Tibial nerve (tissue), 4 donors: ENCODE measurements around the gene FGF1. TPM values are rescaled to one million over a fixed set of nuclear protein-coding genes. Genes with fewer than 3 reads are reported as not detected.

ENCODE experiments used
- DNase-seq, 2 donors: peaks; one replicate each; pipeline ENCODE4 v3.0.0-alpha.2; 2019; ENCODE audit warnings: low spot score in 2 of 2
- H3K27ac ChIP-seq, 4 donors: fragments of 200-600 bp; sonication (generic) in 3 of 4; one replicate each; pipeline ENCODE4 v1.5.1; 2017 to 2019; ENCODE audit warnings: mild to moderate bottlenecking in 1 of 4
- H3K27me3 ChIP-seq, 2 donors: fragments of 200-600 bp; sonication (generic) in 1 of 2; one replicate each; pipeline versions ENCODE4 v1.5.1 to v1.6.0; 2017 to 2019
- H3K36me3 ChIP-seq, 3 donors: fragments of 200-600 bp; sonication (generic); one replicate each; pipeline ENCODE4 v1.5.1; 2018 to 2019
- H3K4me1 ChIP-seq, 4 donors: fragments of 200-600 bp; sonication (generic) in 3 of 4; one replicate each; pipeline ENCODE4 v1.5.1; 2017 to 2019
- H3K4me3 ChIP-seq, 4 donors: fragments of 200-600 bp; sonication (generic) in 3 of 4; one replicate each; pipeline ENCODE4 v1.5.1; 2017 to 2019; ENCODE audit warnings: mild to moderate bottlenecking in 1 of 4, moderate library complexity in 1 of 4
- H3K9me3 ChIP-seq, 4 donors: fragments of 200-600 bp; sonication (generic) in 3 of 4; one replicate each; pipeline ENCODE4 v1.5.1; 2017 to 2019
- CTCF ChIP-seq, 5 experiments: fragments of 200-600 bp in 3 of 5; fragments of 450-650 bp in 2 of 5; sonication (generic) in 3 of 5; IDR thresholded peaks; one replicate each; pipeline ENCODE4 v1.5.1; 2016 to 2019; ENCODE audit warnings: antibody characterized with exemption in 5 of 5, mild to moderate bottlenecking in 3 of 5, moderate library complexity in 2 of 5
- EP300 ChIP-seq, 2 donors: sonication (generic); formaldehyde crosslinking; IDR thresholded peaks; one replicate each; pipeline ENCODE4 v1.6.1; 2017; ENCODE audit warnings: antibody characterized with exemption in 2 of 2, mild to moderate bottlenecking in 1 of 2
- POLR2A ChIP-seq, 2 donors: fragments of 450-650 bp; IDR thresholded peaks; one replicate each; pipeline ENCODE4 v1.6.1; 2017; ENCODE audit warnings: antibody characterized with exemption in 2 of 2, mild to moderate bottlenecking in 2 of 2, moderate library complexity in 2 of 2
- WGBS, 2 donors: methylation state at CpG; one replicate each; pipeline ENCODE4 v1.1.5; 2018; 5-methylcytosine and 5-hydroxymethylcytosine counted together
- total RNA-seq, 4 donors: library from RNA; depleted of rRNA; stranded (reverse); fragments of >200 nt; gene quantifications; one replicate each; pipeline ENCODE4 v1.1.0, GENCODE V29; 2016

FGF1 gene
- total RNA-seq, 4 donors from 2014 or later, result 38.1 to 131 (median 115) TPM

- Histone ChIP-seq H3K36me3 (no peaks in the 10 kb centered on the region), H3K4me1 (peaks cover 0 to 36% (median 3%) of the 10 kb centered on the region in 4 donors), H3K9me3 (no peaks in the 10 kb centered on the region), H3K27me3 (peaks cover 0 to 6% of the 10 kb centered on the region in 2 donors), H3K27ac (peak overlapping the region in 1 of 4 donors; percentile 16), H3K4me3 (no peak overlapping the region)
- no peak for DNase-seq
- WGBS, 2 donors, result 81% methylated on average over 9 of the region's 9 CpGs
- TF ChIP-seq CTCF (IDR thresholded peaks at IDR 0.05) (no peak), EP300 (IDR thresholded peaks at IDR 0.05) (no peak), POLR2A (IDR thresholded peaks at IDR 0.05) (no peak)
Measured at GRCh38 chr5:142547445-142548380, 138.2 kb downstream of the FGF1 start.

GRCh38 chr5:142545650-142546322 is 140.1 kb downstream of the FGF1 start:
- no peaks in the 10 kb centered on the region for H3K9me3 ChIP-seq
- WGBS, 2 donors, result 65 to 68% methylated on average over 3 of the region's 3 CpGs
- no peak for TF ChIP-seq CTCF (IDR thresholded peaks at IDR 0.05)

GRCh38 chr5:142544946-142545649 is 140.8 kb downstream of the FGF1 start:
- DNase-seq, result no peak
- Histone ChIP-seq H3K4me1 (peaks cover 0 to 44% (median 0%) of the 10 kb centered on the region in 4 donors), H3K36me3 (no peaks in the 10 kb centered on the region), H3K27ac (no peak overlapping the region), H3K4me3 (no peak overlapping the region), H3K9me3 (no peaks in the 10 kb centered on the region), H3K27me3 (no peaks in the 10 kb centered on the region)
- WGBS, 2 donors, result 82 to 88% methylated on average over 3 of the region's 3 CpGs
- TF ChIP-seq POLR2A (IDR thresholded peaks at IDR 0.05), result no peak
- no peak for TF ChIP-seq EP300 (IDR thresholded peaks at IDR 0.05)
- TF ChIP-seq CTCF (IDR thresholded peaks at IDR 0.05), result no peak

More at GRCh38 chr5:142545650-142546322, 140.1 kb downstream of the FGF1 start:
- no peak overlapping the region for H3K4me3 ChIP-seq
- DNase-seq, result no peak
- no peaks in the 10 kb centered on the region for H3K36me3 ChIP-seq
- H3K4me1 ChIP-seq, result peaks cover 0 to 41% (median 0%) of the 10 kb centered on the region in 4 donors
- H3K27ac ChIP-seq, result no peak overlapping the region
- H3K27me3 ChIP-seq, result no peaks in the 10 kb centered on the region

- no peaks in the 10 kb centered on the region for H3K36me3 ChIP-seq
- H3K27ac ChIP-seq, result no peak overlapping the region
- H3K9me3 ChIP-seq, result no peaks in the 10 kb centered on the region
- H3K27me3 ChIP-seq, result no peaks in the 10 kb centered on the region
- WGBS, 2 donors, result 88 to 89% methylated on average over 8 of the region's 8 CpGs
- no peak for TF ChIP-seq POLR2A (IDR thresholded peaks at IDR 0.05)
- no peak for TF ChIP-seq CTCF (IDR thresholded peaks at IDR 0.05)
- no peak for TF ChIP-seq EP300 (IDR thresholded peaks at IDR 0.05)
- H3K4me3 ChIP-seq, result no peak overlapping the region
- peaks cover 0 to 42% (median 0%) of the 10 kb centered on the region in 4 donors for H3K4me1 ChIP-seq
- no peak for DNase-seq
Measured at GRCh38 chr5:142544071-142544753, 141.7 kb downstream of the FGF1 start.
